HG03442 (cell line): ENCODE results near the gene EZR.

Experiments used
- ATAC-seq: cut with Tn5 transposase; IDR thresholded peaks from one replicate; pipeline ENCODE4 v1.9.1; 2021; ENCODE audit warnings: mild to moderate bottlenecking, moderate library complexity; ENCODE audit not compliant: unreplicated experiment

Gene EZR

GRCh38 chr6:158764183-158764849 lies 54.9 kb downstream of the EZR start:
- no peak for ATAC-seq

DNA sequence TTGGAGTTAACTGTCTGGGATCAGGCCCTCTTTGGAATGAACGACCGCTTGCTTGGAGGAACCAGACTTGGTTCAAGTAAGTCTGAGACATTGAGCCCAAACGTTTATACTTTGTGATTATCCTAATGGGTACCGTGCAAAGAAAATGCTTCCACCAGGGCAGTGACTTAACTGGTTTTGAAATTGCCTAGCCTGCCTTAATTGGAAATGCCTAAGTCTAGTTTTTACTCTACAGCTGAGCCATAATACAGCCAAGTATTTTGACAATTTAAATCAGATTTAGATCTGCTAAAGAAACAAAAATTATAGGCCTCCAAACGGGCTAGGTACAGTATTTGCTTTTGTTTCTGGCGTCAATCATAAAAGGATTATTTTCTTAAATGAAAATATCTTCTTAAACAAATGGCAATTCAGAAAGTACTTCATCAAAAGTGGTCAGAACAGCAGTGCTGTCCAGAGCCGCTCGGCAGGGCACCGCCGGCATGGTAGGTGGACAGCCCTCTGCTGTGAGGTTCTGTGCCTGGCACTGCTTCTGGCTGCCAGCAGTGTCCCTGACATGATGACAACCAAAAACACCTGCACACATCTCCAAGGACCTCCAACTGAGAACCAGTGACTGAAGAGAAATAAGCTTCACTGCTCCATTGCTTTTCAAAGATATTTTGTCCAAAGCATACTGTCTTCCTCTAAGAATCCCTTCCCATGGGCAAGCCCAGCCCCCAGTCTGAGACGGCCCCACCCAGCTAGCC lies 55.6 kb downstream of the EZR start:
- ATAC-seq = no peak

DNA sequence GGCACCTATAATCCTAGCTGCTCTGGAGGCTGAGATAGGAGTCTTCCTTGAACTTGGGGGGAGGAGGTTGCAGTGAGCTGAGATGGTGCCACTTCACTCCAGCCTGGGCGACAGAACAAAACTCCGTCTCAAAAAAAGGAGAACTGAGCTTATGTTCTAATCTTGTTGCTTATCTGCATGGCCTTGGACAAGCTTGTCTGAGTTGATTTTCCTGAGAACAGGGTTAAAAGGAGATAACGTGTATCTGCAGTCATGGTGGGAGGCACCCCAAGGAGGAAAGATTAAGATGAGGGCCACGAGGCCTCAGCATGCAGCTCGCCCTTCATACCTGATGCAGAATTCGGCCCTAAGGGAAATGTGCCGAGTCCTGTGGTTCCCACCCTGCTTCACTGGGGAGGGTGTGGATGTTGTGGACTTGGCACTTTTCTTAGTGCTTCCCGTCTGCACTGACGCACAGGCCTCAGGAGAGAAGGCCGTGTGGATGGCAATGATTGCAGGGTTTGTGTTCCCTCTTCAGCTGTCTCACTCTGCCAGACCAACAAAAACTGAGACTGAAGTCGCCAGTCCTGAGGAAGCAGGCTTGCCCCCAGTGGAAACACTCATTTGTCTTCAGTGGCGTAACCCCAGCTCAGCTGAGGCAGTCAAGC lies 56.3 kb downstream of the EZR start:
- no peak for ATAC-seq

GRCh38 chr6:158761746-158762145 lies 57.4 kb downstream of the EZR start:
- ATAC-seq = no peak

GRCh38 chr6:158760618-158761250 lies 58.4 kb downstream of the EZR start:
- no peak for ATAC-seq

GRCh38 chr6:158759966-158760617 lies 59.1 kb downstream of the EZR start:
- no peak for ATAC-seq

DNA sequence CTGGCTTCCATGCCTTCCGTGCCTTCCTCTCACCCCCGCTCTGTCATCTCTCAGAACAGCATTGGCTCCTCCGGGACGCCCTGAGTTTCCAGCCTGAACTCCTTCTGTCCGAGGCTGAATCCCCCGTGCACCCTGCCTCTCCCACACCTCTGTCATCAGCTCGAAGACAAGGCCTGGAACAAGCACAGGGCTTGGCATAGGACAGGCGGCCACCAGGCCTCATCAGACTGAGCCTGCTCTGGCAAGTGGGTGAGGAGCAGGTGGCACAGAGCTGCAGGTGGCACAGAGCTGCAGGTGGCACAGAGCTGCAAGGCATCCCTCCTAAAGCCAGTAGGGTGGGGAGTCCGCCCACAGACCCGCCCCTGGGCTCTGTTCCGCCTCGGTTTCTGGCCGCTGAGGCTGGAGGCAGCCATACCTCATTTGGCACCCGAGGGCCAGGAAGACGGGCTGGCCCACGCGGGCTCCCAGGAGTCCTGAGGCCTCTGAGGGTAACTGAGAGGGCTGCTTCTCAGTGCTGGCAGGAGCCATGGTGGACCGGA lies 60.2 kb downstream of the EZR start:
- no peak for ATAC-seq

DNA sequence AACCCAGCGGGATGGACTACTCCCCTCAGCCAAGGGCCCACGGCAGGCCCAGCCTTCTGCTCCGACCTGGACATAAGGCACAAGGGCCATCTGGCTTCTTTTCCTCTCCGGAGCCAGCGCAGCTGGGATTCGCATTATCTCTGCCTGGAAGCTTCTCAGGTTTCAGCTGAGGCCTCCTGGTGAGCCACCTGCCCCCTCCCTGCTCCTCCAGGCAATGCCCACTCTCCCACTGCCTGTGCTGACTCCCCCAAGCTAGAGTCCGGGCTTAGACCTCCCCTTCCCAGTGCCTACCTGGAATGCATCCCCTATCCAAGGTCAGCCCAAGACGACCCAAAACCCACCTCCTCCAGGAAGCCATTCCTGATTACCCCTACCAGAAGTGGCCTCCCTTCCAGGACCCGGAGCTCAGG lies 60.7 kb downstream of the EZR start:
- no peak for ATAC-seq

GRCh38 chr6:158757753-158758090 lies 61.4 kb downstream of the EZR start:
- ATAC-seq = no peak

GRCh38 chr6:158756977-158757752 lies 62.0 kb downstream of the EZR start:
- no peak for ATAC-seq

DNA sequence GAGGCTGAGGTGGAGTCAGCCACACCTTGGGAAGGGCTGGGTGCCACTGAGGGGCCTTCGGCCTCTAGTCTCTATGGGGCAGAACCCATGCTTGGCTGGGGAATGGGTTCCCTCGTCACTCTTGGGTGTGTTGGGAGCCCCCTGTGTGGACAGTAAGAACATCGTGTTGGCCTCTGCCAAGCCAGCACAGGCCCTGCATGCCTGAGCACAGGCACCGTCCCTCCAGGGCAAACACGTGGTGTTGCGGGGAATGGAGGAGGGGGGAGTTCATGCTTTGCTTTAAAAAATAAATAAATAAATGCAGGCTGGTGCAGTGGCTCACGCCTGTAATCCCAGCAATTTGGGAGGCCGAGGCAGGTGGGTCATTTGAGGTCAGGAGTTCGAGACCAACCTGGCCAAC lies 63.0 kb downstream of the EZR start:
- ATAC-seq = no peak

- ATAC-seq = no peak
Observed at GRCh38 chr6:158755636-158756035, 63.5 kb downstream of the EZR start.

DNA sequence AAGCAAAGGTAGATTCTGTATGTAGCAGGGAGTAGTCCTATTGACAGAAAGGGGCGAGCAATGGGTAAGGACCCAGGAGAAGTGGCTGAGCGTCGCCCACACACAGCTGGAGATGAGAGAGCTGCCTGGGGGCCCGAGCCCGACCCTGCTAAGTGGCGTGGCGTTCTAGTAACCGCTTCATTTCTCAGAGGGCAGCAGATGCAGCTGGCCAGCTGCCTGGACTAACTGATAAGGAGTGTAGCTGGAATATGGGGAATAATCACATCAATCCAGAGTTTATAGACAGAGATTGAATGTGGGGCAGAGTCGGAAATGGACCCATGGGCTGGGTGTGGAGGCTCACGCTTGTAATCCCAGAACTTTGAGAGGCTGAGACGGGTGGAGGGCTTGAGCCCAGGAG lies 64.4 kb downstream of the EZR start:
- no peak for ATAC-seq

DNA sequence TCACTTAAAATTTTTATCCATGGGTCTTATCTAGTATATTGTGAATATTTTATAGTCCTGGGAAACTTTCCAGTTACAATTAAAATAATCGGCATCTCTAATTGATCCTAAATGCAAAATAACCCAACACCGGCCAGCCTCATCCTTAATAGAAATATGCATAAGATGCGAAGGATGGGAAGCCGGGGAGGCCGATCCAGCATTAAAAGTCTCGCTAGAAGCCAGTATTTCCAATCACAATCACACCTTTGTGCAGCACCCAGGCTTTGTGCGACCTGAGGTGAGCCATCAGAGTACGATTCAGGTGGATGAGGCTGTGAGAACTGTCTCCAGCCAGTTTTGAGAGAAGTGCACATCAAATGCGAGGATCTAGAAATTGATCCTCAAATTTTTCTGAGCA lies 65.4 kb downstream of the EZR start:
- no peak for ATAC-seq

DNA sequence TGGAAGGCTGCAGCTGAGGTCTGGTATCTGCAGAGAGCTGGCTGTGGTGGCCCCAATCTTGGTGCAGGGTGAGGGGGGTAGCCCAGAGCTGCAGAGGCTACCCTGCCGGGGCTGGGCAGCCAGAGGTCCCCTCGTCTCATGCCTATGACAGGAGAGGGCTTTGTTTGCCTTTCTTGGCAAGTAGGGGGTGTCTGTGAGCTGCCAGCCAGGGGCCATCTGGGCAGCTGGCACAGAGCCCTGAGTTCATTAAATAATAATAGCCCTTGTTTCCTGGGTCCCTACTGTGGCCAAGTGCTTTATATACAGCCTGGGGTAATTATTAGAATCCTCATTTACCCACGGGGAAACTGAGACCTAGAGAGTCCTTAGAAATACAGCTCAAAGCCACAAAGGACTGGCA lies 66.6 kb downstream of the EZR start:
- no peak for ATAC-seq

- no peak for ATAC-seq
Observed at GRCh38 chr6:158751921-158752320, 67.2 kb downstream of the EZR start.

- no peak for ATAC-seq
Observed at GRCh38 chr6:158751224-158751623, 67.9 kb downstream of the EZR start.

- ATAC-seq = no peak
Observed at GRCh38 chr6:158744986-158745430, 74.2 kb downstream of the EZR start.

- ATAC-seq = no peak
Observed at GRCh38 chr6:158743033-158743651, 76.0 kb downstream of the EZR start.

- ATAC-seq = no peak
Observed at GRCh38 chr6:158739673-158740072, 79.5 kb downstream of the EZR start.
